Esophagus squamous epithelium (tissue), 5 donors: ENCODE measurements around the gene MAGEA8. TPM values are rescaled to one million over a fixed set of nuclear protein-coding genes. Genes with fewer than 3 reads are reported as not detected.
"Not testable (repeated sequence)": the region's sequence is repeated elsewhere in the genome, so short reads cannot be mapped to it uniquely, and the experiment has no call there.

Source experiments
- DNase-seq: peaks from one replicate; lab custom pipeline; 2025; lab: John Stamatoyannopoulos, UW
- H3K27ac ChIP-seq, 4 donors: fragments of 200-600 bp; sonication (generic); one replicate each; pipeline ENCODE4 v1.5.1; 2016 to 2019; ENCODE audit warnings: mild to moderate bottlenecking in 1 of 4
- H3K27me3 ChIP-seq, 4 donors: fragments of 200-600 bp; sonication (generic); 1 replicate in 3 of 4; 2 replicates in 1 of 4; pipeline versions ENCODE4 v1.5.1 to v1.6.0; 2017 to 2021; ENCODE audit warnings: antibody characterized with exemption in 1 of 4
- H3K36me3 ChIP-seq, 3 donors: fragments of 200-600 bp; sonication (generic); one replicate each; pipeline ENCODE4 v1.5.1; 2016 to 2019
- H3K4me1 ChIP-seq, 3 donors: fragments of 200-600 bp; sonication (generic); one replicate each; pipeline ENCODE4 v1.5.1; 2017 to 2019
- H3K4me3 ChIP-seq, 4 donors: fragments of 200-600 bp; sonication (generic); 1 replicate in 3 of 4; 2 replicates in 1 of 4; pipeline ENCODE4 v1.5.1; 2016 to 2019; ENCODE audit warnings: mild to moderate bottlenecking in 2 of 4, moderate library complexity in 1 of 4
- H3K9me3 ChIP-seq, 3 donors: fragments of 200-600 bp; sonication (generic); one replicate each; pipeline ENCODE4 v1.5.1; 2016 to 2019
- CTCF ChIP-seq, 6 experiments: fragments of 450-650 bp in 4 of 6; fragments of 200-600 bp in 2 of 6; sonication (generic) in 2 of 6; IDR thresholded peaks; one replicate each; pipeline ENCODE4 v1.5.1; 2016 to 2019; ENCODE audit warnings: antibody characterized with exemption in 6 of 6, mild to moderate bottlenecking in 4 of 6, moderate library complexity in 4 of 6
- POLR2A ChIP-seq, 4 donors: fragments of 450-650 bp; IDR thresholded peaks; one replicate each; pipeline ENCODE4 v1.6.1; 2017; ENCODE audit warnings: antibody characterized with exemption in 4 of 4, mild to moderate bottlenecking in 4 of 4, moderate library complexity in 3 of 4
- WGBS, 2 donors: methylation state at CpG; one replicate each; pipeline ENCODE4 v1.1.5; 2018; 5-methylcytosine and 5-hydroxymethylcytosine counted together
- intact Hi-C: fragments of 100-400 bp; cut with DNase I; formaldehyde crosslinking; loops from one replicate; pipeline ENCODE4 v1.15.0; 2022
- total RNA-seq, 4 donors: library from RNA; depleted of rRNA; stranded (reverse); fragments of >200 nt; gene quantifications; one replicate each; pipeline ENCODE4 v1.1.0, GENCODE V29; 2016
- donor health status: DM: yes; HTN: yes; CAD: no.

Gene MAGEA8
- total RNA-seq, 4 donors from 2014 or later, result not detected

- H3K27me3 ChIP-seq, result no peaks in the 10 kb centered on the region
- H3K36me3 ChIP-seq, result no peaks in the 10 kb centered on the region
- no peak overlapping the region for H3K27ac ChIP-seq
- no peaks in the 10 kb centered on the region for H3K4me1 ChIP-seq
- H3K9me3 ChIP-seq, result no peaks in the 10 kb centered on the region
- TF ChIP-seq CTCF (IDR thresholded peaks at IDR 0.05), result no peak
- TF ChIP-seq POLR2A (IDR thresholded peaks at IDR 0.05), result no peak
- 80 to 96% methylated on average over 9 of the region's 9 CpGs for WGBS, 2 donors
- intact Hi-C loops, result no loop called here
- no peak overlapping the region for H3K4me3 ChIP-seq
- no peak for DNase-seq
These were observed 29.3 kb downstream of the MAGEA8 start for GRCh38 chrX:149910178-149910695.

- no peak overlapping the region for H3K27ac ChIP-seq
- no peak for DNase-seq
- no peaks in the 10 kb centered on the region for H3K36me3 ChIP-seq
- TF ChIP-seq CTCF (IDR thresholded peaks at IDR 0.05) (no peak), POLR2A (IDR thresholded peaks at IDR 0.05) (no peak)
- 69 to 90% methylated on average over 2 to 3 of the region's 3 CpGs for WGBS, 2 donors
- no peaks in the 10 kb centered on the region for H3K27me3 ChIP-seq
- no peaks in the 10 kb centered on the region for H3K4me1 ChIP-seq
- intact Hi-C loops, result no loop called here
- no peaks in the 10 kb centered on the region for H3K9me3 ChIP-seq
- no peak overlapping the region for H3K4me3 ChIP-seq
These were observed 35.9 kb downstream of the MAGEA8 start for GRCh38 chrX:149916745-149917392.

- H3K36me3 ChIP-seq, H3K9me3 ChIP-seq, H3K4me3 ChIP-seq, H3K27ac ChIP-seq, H3K27me3 ChIP-seq, intact Hi-C loops, DNase-seq, H3K4me1 ChIP-seq: not testable (repeated sequence)
- no CpG with 5 or more reads among the region's 4 CpGs for WGBS, 2 donors
These were observed 42.9 kb downstream of the MAGEA8 start for GRCh38 chrX:149923836-149924235.

GRCh38 chrX:149924434-149924833 lies 43.5 kb downstream of the MAGEA8 start:
- H3K27me3 ChIP-seq, H3K4me1 ChIP-seq, intact Hi-C loops, H3K4me3 ChIP-seq, H3K9me3 ChIP-seq, H3K36me3 ChIP-seq, DNase-seq, H3K27ac ChIP-seq: not testable (repeated sequence)
- WGBS, 2 donors, result no CpG with 5 or more reads among the region's 5 CpGs

GRCh38 chrX:149927245-149927963 lies 46.4 kb downstream of the MAGEA8 start:
- no CpG with 5 or more reads among the region's 8 CpGs for WGBS, 2 donors
- H3K9me3 ChIP-seq, H3K4me3 ChIP-seq, H3K27me3 ChIP-seq, H3K36me3 ChIP-seq, DNase-seq, H3K27ac ChIP-seq, H3K4me1 ChIP-seq, intact Hi-C loops: not testable (repeated sequence)

GRCh38 chrX:149927964-149928258 lies 46.9 kb downstream of the MAGEA8 start:
- no CpG with 5 or more reads among the region's 1 CpG for WGBS, 2 donors
- H3K27ac ChIP-seq, H3K4me1 ChIP-seq, H3K4me3 ChIP-seq, DNase-seq, H3K27me3 ChIP-seq, H3K36me3 ChIP-seq, H3K9me3 ChIP-seq, intact Hi-C loops: not testable (repeated sequence)

- H3K9me3 ChIP-seq, H3K36me3 ChIP-seq, intact Hi-C loops, H3K27ac ChIP-seq, DNase-seq, H3K27me3 ChIP-seq, H3K4me1 ChIP-seq, H3K4me3 ChIP-seq: not testable (repeated sequence)
- WGBS, 2 donors, result 80% methylated on average over 1 of the region's 1 CpG; no CpG with 5 or more reads in 1 of the 2 donors
These were observed 47.7 kb downstream of the MAGEA8 start for GRCh38 chrX:149928635-149929034.

GRCh38 chrX:149929400-149929799 lies 48.4 kb downstream of the MAGEA8 start, which contains the start of gene HSFX4:
Gene HSFX4 (plus strand): TSS chrX:149929573. CDS start chrX:149929645, 72 bp downstream.
- DNase-seq, intact Hi-C loops, H3K27me3 ChIP-seq, H3K27ac ChIP-seq, H3K4me1 ChIP-seq, H3K9me3 ChIP-seq, H3K4me3 ChIP-seq: not testable (repeated sequence)
- H3K36me3 ChIP-seq, result peaks cover 0 to 13% (median 0%) of the 10 kb centered on the region in 3 donors
- no CpG with 5 or more reads among the region's 7 CpGs for WGBS, 2 donors

- H3K9me3 ChIP-seq, H3K27ac ChIP-seq, DNase-seq, H3K4me1 ChIP-seq, H3K27me3 ChIP-seq, intact Hi-C loops, H3K4me3 ChIP-seq: not testable (repeated sequence)
- WGBS, 2 donors, result 43 to 56% methylated on average over 1 of the region's 4 CpGs
- peaks cover 0 to 17% (median 0%) of the 10 kb centered on the region in 3 donors for H3K36me3 ChIP-seq
These were observed 50.4 kb downstream of the MAGEA8 start for GRCh38 chrX:149931355-149931754.

- H3K4me1 ChIP-seq, H3K27me3 ChIP-seq, H3K27ac ChIP-seq, H3K4me3 ChIP-seq, DNase-seq, intact Hi-C loops, H3K9me3 ChIP-seq: not testable (repeated sequence)
- WGBS, 2 donors, result 87% methylated on average over 2 of the region's 2 CpGs; no CpG with 5 or more reads in 1 of the 2 donors
- H3K36me3 ChIP-seq, result peaks cover 0 to 17% (median 0%) of the 10 kb centered on the region in 3 donors
These were observed 51.2 kb downstream of the MAGEA8 start for GRCh38 chrX:149932150-149932549.

- peaks cover 0 to 17% (median 0%) of the 10 kb centered on the region in 3 donors for H3K36me3 ChIP-seq
- H3K9me3 ChIP-seq, H3K27ac ChIP-seq, H3K4me3 ChIP-seq, DNase-seq, H3K4me1 ChIP-seq, H3K27me3 ChIP-seq, intact Hi-C loops: not testable (repeated sequence)
- no CpG with 5 or more reads among the region's 5 CpGs for WGBS, 2 donors
These were observed 52.0 kb downstream of the MAGEA8 start for GRCh38 chrX:149932970-149933369.
